Testis (tissue), 3 donors: ENCODE measurements around the gene CENPS. TPM values are rescaled to one million over a fixed set of nuclear protein-coding genes. Genes with fewer than 3 reads are reported as not detected.

Source experiments
- DNase-seq: peaks from one replicate; pipeline ENCODE4 v3.0.0-alpha.2; 2019
- H3K27ac ChIP-seq, 2 donors: fragments of 200-600 bp; sonication (generic); one replicate each; pipeline ENCODE4 v1.5.1; 2019
- H3K27me3 ChIP-seq: fragments of 200-600 bp; sonication (generic); one replicate; pipeline ENCODE4 v1.5.1; 2019
- H3K36me3 ChIP-seq: fragments of 200-600 bp; sonication (generic); one replicate; pipeline ENCODE4 v1.5.1; 2017; ENCODE audit warnings: low read depth; ENCODE audit errors: missing control alignments
- H3K4me1 ChIP-seq: fragments of 200-600 bp; sonication (generic); one replicate; pipeline ENCODE4 v1.5.1; 2019
- H3K4me3 ChIP-seq, 2 donors: fragments of 200-600 bp; sonication (generic); one replicate each; pipeline ENCODE4 v1.5.1; 2017 to 2019
- H3K9me3 ChIP-seq: fragments of 200-600 bp; sonication (generic); one replicate; pipeline ENCODE4 v1.5.1; 2017
- POLR2A ChIP-seq: fragments of 450-650 bp; IDR thresholded peaks from one replicate; pipeline ENCODE4 v1.6.1; 2017; ENCODE audit warnings: antibody characterized with exemption, mild to moderate bottlenecking, moderate library complexity
- WGBS, 2 donors: methylation state at CpG; one replicate each; pipeline ENCODE4 v1.1.5; 2018; 5-methylcytosine and 5-hydroxymethylcytosine counted together
- intact Hi-C: fragments of 100-400 bp; cut with DNase I; formaldehyde crosslinking; loops from one replicate; pipeline ENCODE4 v1.15.1; 2023; ENCODE audit warnings: low total_unique reads
- polyA plus RNA-seq: library from polyadenylated mRNA; stranded (reverse); fragments of 350-450 nt; fragmentation: Illumina TruSeq; extraction: RNeasy Lipid Tissue Mini Kit (QIAGEN cat#74804); gene quantifications from one replicate; pipeline ENCODE4 v1.2.3, GENCODE V29; 2014; ENCODE audit warnings: low read depth, low replicate concordance; ENCODE audit not compliant: insufficient read depth
- total RNA-seq, 2 donors: library from RNA; depleted of rRNA; stranded (reverse); fragments of >200 nt; gene quantifications; one replicate each; pipeline ENCODE4 v1.2.3, GENCODE V29; 2016
- TF ChIP-seq, protein P1 (sequence below), 3 experiments: fragments of 450-650 bp in 2 of 3; fragments of 200-600 bp in 1 of 3; sonication (generic) in 1 of 3; IDR thresholded peaks; one replicate each; pipeline ENCODE4 v1.5.1; 2016 to 2019; ENCODE audit warnings: antibody characterized with exemption in 3 of 3, mild to moderate bottlenecking in 2 of 3, moderate library complexity in 1 of 3

The CENPS gene
- total and polyA plus RNA-seq, 3 donors from 2014 or later = 26.4 to 125 (median 49.6) TPM

DNA sequence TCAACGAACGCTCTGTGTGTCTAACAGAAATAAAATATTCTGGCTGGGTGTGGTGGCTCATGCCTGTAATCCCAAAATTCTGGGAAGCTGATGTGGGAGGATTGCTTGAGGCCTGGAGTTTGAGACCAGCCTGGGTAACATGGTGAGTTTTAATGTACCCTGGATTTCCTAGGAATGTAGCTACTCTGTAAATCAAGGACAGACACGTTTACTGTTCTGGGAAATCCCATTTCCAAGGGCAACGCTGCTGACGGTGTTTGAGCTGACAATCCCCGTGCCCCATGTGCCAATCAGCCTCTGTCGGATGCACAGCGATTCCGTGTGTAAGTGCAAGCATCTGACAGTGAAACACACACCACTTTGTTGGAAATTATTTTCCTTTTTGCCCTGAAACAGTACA lies 27.6 kb downstream of the CENPS start:
- no peak for DNase-seq
- H3K4me1 ChIP-seq = peaks cover 3% of the 10 kb centered on the region
- intact Hi-C loops = no loop called here
- no peak overlapping the region for H3K27ac ChIP-seq
- H3K27me3 ChIP-seq = no peaks in the 10 kb centered on the region
- no peaks in the 10 kb centered on the region for H3K9me3 ChIP-seq
- no peaks in the 10 kb centered on the region for H3K36me3 ChIP-seq
- TF ChIP-seq, protein P1, sequence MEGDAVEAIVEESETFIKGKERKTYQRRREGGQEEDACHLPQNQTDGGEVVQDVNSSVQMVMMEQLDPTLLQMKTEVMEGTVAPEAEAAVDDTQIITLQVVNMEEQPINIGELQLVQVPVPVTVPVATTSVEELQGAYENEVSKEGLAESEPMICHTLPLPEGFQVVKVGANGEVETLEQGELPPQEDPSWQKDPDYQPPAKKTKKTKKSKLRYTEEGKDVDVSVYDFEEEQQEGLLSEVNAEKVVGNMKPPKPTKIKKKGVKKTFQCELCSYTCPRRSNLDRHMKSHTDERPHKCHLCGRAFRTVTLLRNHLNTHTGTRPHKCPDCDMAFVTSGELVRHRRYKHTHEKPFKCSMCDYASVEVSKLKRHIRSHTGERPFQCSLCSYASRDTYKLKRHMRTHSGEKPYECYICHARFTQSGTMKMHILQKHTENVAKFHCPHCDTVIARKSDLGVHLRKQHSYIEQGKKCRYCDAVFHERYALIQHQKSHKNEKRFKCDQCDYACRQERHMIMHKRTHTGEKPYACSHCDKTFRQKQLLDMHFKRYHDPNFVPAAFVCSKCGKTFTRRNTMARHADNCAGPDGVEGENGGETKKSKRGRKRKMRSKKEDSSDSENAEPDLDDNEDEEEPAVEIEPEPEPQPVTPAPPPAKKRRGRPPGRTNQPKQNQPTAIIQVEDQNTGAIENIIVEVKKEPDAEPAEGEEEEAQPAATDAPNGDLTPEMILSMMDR (IDR thresholded peaks at IDR 0.05) = no peak
- TF ChIP-seq POLR2A = no peak
- H3K4me3 ChIP-seq = no peak overlapping the region
- 56 to 58% methylated on average over 9 of the region's 9 CpGs for WGBS, 2 donors

DNA sequence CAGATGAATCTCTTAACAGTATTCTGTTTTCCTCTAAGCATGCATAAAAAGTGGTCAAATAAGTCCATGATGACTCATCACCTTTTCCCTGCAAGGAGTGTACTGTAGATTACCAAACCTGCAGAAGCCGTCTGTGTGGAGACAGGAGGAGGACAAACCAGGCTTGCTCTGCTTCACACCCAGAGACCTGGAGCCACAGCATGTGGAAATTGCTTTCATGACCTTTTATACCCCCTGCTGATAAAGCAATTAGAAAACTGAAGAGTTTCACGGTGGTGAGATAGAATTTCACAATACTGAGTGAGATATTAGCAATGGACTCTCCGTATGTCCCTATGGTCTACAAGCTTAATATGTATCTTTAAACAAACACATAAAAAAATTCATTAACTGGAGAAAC lies 29.0 kb downstream of the CENPS start:
- no peak overlapping the region for H3K27ac ChIP-seq
- no peaks in the 10 kb centered on the region for H3K36me3 ChIP-seq
- DNase-seq = no peak
- intact Hi-C loops = no loop called here
- no peaks in the 10 kb centered on the region for H3K27me3 ChIP-seq
- TF ChIP-seq, protein P1 (IDR thresholded peaks at IDR 0.05) = no peak
- no peak for TF ChIP-seq POLR2A
- peaks cover 3% of the 10 kb centered on the region for H3K4me1 ChIP-seq
- no peaks in the 10 kb centered on the region for H3K9me3 ChIP-seq
- no peak overlapping the region for H3K4me3 ChIP-seq
- 58 to 67% methylated on average over 3 of the region's 3 CpGs for WGBS, 2 donors

GRCh38 chr1:10467078-10467477 lies 36.8 kb downstream of the CENPS start:
- intact Hi-C loops = no loop called here
- Histone ChIP-seq H3K4me3 (no peak overlapping the region), H3K36me3 (no peaks in the 10 kb centered on the region), H3K9me3 (no peaks in the 10 kb centered on the region), H3K27ac (no peak overlapping the region), H3K4me1 (peaks cover 5% of the 10 kb centered on the region), H3K27me3 (no peaks in the 10 kb centered on the region)
- TF ChIP-seq POLR2A = no peak
- TF ChIP-seq, protein P1 (IDR thresholded peaks at IDR 0.05) = no peak
- no peak for DNase-seq
- 95 to 98% methylated on average over 2 of the region's 2 CpGs for WGBS, 2 donors

GRCh38 chr1:10470043-10470442 lies 39.8 kb downstream of the CENPS start:
- Histone ChIP-seq H3K4me1 (peaks cover 10% of the 10 kb centered on the region), H3K36me3 (no peaks in the 10 kb centered on the region), H3K27ac (no peak overlapping the region), H3K9me3 (no peaks in the 10 kb centered on the region), H3K27me3 (no peaks in the 10 kb centered on the region), H3K4me3 (no peak overlapping the region)
- TF ChIP-seq, protein P1 (IDR thresholded peaks at IDR 0.05) = no peak
- no peak for TF ChIP-seq POLR2A
- intact Hi-C loops = no loop called here
- no peak for DNase-seq
- WGBS, 2 donors = 92 to 96% methylated on average over 4 of the region's 4 CpGs

GRCh38 chr1:10471411-10472219 lies 41.4 kb downstream of the CENPS start:
- intact Hi-C loops = no loop called here
- Histone ChIP-seq H3K27me3 (no peaks in the 10 kb centered on the region), H3K9me3 (no peaks in the 10 kb centered on the region), H3K4me3 (peak overlapping the region; percentile 68 to 72), H3K27ac (peak overlapping the region; percentile 62 to 65), H3K4me1 (peaks cover 21% of the 10 kb centered on the region), H3K36me3 (no peaks in the 10 kb centered on the region)
- DNase-seq = no peak
- TF ChIP-seq POLR2A = no peak
- TF ChIP-seq, protein P1 (IDR thresholded peaks at IDR 0.05) = no peak
- WGBS, 2 donors = 6% methylated on average over 21 to 23 of the region's 23 CpGs
